Hematopoietic multipotent progenitor cell treated with erythropoietin and hydrocortisone succinate and interleukin-3 and kit ligand, for 4 days (in vitro differentiated cells): ENCODE results near the gene CCDC154.
A peak's percentile ranks its signal among the peaks of the same experiment; 100 is the strongest.
"Not testable (repeated sequence)": the region's sequence is repeated elsewhere in the genome, so short reads cannot be mapped to it uniquely, and the experiment has no call there.

ENCODE experiments used
- DNase-seq: peaks from one replicate; pipeline ENCODE4 v3.0.0-alpha.2; 2015

Gene CCDC154

DNA sequence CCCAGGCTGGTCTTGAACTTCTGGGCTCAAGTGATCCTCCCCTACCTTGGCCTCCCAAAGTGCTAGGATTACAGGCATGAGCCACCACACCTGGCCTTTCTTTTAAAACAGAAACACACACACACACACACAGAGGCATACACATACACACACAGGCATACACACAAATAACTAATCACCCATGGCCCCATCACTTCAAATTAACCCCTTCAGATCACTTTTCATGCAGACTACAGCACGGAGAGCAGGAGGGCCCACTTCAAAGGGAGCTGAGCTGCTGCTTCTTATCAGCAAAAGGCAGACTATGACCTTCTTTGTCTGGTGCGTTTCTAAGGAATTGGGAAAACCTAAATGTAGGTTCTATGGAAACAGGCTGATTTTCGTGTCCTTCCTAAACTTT is 28.6 kb upstream of the CCDC154 start:
- DNase-seq = peak; percentile 77

GRCh38 chr16:1471569-1472194 is 27.3 kb upstream of the CCDC154 start:
- DNase-seq = peak; percentile 69

DNA sequence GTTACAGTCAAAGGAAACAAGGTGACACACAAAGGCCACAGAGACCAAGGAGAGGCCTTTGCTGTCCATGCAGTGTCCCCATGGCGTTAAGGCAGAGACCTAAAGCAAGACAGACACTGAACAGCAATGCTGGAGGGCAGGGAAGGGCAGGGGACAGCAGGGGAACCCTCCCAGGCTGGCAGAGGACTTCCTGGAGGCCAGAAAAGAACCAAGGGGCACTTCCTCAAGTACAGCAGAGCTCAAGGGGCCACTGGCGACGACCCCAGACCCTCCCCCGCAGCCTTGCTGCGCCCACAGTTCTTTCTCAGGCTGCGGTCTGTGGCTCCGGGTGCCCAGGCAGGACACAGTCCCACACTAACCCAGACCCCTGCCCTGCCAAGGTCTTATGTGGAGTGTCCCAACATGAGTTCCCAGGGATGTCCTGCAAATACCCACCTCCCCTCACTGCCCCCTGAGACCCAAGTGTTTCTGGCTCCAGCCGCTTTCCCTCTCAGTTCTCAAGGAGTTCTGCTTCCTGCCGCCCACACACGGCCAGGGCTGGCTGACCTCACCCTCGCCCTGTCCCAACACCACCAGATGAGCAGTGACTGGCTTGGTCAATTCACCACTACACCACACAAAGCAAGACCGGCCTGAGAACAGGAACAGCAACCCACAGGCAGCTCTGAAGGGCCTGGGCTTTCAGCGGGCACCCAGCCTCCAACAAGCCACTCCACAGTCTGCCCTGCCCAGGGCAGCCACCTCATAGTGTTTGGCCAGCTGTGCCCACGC is 26.3 kb upstream of the CCDC154 start:
- peak; percentile 52 for DNase-seq

GRCh38 chr16:1469693-1470201 is 25.4 kb upstream of the CCDC154 start:
- DNase-seq = peak; percentile 65

DNA sequence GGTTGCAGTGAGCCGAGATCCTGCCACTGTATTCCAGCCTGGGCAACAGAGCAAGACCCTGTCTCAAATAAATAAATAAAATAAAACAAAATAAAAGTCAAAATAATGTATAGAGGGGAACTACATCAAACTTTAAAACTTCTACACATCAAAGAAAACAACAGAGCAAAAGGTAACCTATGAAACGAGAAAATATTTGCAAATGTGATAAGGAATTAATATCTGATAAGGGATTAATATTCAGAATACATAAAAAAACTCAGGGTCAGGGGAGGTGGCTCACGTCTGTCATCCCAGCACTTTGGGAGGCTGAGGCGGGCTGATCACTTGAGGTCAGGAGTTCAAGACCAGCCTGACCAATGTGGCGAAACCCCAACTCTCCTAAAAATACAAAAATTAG is 24.8 kb upstream of the CCDC154 start:
- not testable (repeated sequence) for DNase-seq

- no peak for DNase-seq
Measured at GRCh38 chr16:1468426-1468810, 24.1 kb upstream of the CCDC154 start.

GRCh38 chr16:1466968-1467521 is 22.7 kb upstream of the CCDC154 start:
- DNase-seq = no peak

GRCh38 chr16:1466054-1466453 is 21.7 kb upstream of the CCDC154 start:
- DNase-seq = no peak

DNA sequence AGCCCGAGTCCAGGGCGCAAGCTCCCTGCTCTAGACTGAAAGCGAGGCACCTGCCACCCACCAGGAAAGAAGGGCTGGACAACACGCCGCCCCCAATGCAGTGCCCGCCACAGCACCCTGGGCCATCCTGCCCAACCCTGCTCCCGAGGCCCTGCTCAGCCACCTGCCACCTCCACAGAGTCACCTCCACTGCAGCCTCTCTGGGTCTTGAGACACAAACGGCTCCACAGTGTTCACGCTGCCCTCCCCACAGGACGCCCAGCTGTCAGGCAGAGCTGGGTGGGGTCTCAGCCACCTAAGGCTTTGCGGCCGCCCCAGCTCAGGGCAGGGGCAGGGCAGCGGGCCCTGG is 21.2 kb upstream of the CCDC154 start:
- no peak for DNase-seq

- no peak for DNase-seq
Measured at GRCh38 chr16:1464894-1465566, 20.7 kb upstream of the CCDC154 start.

DNA sequence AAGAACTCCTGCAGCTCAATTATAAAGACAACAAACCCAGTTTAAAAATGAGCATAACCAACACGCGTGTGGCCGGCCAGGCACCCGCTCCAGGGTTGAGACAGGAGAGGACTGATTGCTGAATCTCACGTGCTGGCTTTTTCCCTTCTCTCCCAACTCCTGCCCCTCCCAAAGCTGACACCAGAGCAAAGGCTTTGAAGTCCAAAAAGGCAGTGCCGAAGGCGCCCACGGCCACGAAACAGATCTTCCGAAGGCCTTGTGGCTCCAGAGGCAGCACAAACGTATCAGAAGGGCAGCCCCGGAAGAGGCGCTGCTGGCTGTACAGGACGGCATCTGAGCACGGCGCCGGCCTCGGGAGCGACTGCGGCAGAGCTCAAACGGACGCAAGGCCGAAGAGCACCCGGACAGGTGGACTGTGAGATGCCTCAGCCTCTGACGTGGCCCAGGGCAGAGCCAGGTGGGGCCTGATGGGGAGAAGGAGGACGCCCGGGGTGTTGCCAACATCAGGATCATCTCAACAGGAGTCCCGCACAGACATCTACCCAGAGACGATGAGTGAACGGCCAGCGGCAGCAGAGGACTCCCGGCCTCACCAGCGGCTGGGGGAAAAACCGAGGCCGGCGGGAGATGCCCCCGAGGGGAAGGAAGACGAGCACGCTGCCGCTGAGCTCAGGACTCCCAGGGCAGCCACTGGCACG is 20.0 kb upstream of the CCDC154 start:
- no peak for DNase-seq

DNA sequence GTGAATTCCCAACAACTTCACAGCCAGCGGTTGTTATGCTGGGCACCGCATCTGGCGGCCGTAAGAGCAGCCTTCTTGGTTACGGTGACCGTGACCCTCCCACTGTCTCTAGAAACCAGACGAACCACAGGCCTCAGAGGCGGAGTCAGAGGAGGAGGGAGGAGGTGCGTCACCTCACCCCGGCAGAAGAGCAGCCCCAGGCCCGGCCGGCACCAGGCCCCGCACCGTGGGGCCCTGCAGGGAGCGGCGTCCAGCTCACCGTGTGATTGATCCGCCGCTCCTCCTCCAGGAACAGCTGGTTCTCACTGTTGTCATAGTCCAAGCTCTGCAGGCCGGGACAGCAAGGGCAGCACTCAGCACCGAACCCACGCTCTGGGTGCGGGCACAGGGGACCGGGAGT is 16.8 kb upstream of the CCDC154 start:
- no peak for DNase-seq

- no peak for DNase-seq
Measured at GRCh38 chr16:1460602-1461138, 16.3 kb upstream of the CCDC154 start.

- DNase-seq = no peak
Measured at GRCh38 chr16:1459967-1460366, 15.6 kb upstream of the CCDC154 start.

DNA sequence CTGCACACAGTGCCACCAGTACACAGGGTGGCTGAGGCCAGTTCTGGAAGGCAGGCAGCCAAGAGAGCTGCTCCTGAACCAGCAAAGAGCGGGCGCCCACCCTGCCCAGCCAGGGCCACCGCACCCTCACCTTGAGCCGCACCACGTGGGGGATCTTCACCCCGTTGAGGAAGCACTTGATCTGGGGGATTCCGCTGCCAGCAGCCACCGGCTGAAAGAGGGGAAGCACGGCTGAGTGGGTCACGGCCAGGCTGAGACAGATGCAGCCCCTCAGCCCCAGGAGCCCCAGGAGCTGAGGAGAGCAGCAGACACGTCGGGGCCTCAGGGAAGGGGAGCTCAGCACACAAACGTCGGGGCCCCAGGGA is 14.6 kb upstream of the CCDC154 start:
- DNase-seq = no peak

DNA sequence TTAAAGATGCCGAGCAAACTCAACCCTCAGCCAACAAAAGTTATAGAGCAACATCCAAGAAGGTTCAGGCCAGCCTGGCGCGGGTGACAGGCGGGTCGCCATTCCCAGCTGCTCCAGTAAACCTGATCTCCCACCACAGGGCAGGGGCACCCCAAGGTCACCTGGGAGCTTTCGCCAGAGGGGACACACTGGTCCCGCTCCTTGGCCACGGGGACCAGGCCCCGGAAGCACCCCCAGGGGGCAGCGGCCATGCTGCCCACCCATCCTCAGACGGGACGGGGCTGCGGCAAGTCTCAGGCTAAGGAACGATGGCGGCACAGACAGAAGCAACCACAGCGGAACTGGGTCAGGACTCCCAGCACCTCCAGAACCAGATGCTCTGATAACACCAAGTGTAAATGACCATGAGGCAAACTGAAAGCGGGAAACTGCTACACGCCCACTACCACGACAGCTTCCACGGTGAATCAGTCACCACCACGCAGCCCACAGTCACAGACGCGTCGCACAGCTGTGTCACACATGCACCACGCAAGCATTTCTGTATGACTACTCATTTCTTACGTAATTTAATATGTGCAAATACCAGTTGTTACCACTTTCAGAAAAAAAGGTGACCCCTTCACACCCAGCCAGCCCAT is 14.1 kb upstream of the CCDC154 start:
- DNase-seq = no peak

GRCh38 chr16:1457489-1458245 is 13.3 kb upstream of the CCDC154 start:
- no peak for DNase-seq

- no peak for DNase-seq
Measured at GRCh38 chr16:1456951-1457350, 12.6 kb upstream of the CCDC154 start.

DNA sequence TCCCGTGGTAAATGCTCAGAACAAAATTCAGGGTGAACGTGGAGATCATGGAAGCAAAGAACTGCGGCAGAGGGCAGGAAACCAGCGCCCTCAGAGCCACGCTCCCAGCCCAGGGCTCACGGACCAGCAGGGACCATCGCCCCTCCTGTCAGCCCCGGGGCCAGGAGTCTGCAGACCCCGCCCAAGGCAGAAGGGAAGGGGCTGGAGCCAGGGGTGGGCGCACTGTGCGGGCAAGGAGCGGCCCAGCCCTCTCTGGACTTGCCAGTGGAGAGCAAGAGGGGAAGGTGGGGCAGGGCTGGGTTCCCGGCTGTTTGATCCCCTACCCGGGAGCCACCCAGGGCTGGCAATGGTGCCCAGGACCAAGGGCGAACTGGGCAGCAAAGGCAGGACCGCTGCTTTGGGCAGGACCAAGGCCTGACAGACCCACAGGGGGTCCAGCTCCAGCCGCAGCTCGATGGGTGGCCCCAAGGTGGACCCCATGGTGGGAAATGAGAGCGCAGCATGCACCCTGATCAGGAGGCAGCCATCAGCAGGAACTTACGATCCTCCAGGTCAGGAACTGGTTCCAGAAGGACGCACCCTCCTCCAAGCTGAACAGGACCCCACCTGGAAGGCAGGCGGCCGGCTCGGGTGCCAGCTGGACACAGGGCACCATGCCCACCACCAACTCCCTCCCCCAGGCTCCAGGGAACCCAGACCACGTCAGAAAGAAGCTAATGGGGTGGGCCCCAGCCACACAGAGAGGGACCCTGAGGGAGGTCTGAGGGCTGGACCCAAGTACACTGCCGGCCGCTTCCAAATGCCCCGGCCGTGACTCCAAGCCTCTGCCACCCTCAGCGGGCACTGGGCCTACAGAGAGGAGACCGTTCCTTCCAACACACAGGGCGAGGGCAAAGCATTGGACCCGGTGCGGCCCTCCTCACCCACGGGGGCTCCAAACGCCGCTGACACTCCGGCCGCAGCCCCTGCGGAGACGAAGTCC is 11.1 kb upstream of the CCDC154 start:
- DNase-seq = no peak

DNA sequence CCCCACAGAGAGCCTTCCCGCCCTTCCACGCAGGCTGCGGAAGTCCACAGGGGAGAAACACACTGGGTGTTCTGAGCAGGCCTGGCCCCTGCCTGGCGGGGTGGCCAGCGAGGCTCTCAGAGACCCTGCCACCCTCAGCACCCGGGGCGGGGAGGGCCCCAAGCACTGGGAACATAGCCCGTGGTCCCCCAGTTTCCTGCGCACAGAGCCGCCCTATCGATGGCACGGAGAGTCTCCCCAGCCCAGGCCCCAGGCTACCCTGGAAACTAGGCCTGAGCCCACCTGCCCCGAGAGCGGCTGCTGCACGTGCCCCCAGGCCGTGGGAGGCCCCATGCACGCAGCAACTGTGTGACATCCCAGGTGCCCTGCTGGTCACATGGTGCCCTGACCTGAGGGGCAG is 10.2 kb upstream of the CCDC154 start:
- no peak for DNase-seq
